Immature natural killer cell (primary cell): ENCODE measurements around the gene COG2. TPM values are rescaled to one million over a fixed set of nuclear protein-coding genes. Genes with fewer than 3 reads are reported as not detected.

Experiments used
- DNase-seq, 3 donors: peaks; one replicate each; pipeline ENCODE4 v3.0.0; 2022; ENCODE audit warnings: mixed read lengths in 1 of 3
- H3K27ac Mint-ChIP-seq, 6 donors: one replicate each; pipeline ENCODE4 v1.8.0; 2020; ENCODE audit warnings: mixed read lengths in 6 of 6, mild to moderate bottlenecking in 5 of 6, inconsistent platforms in 4 of 6, moderate library complexity in 3 of 6
- H3K27me3 Mint-ChIP-seq, 3 donors: one replicate each; pipeline ENCODE4 v1.8.0; 2020 to 2021; ENCODE audit warnings: low read depth in 3 of 3, mild to moderate bottlenecking in 3 of 3, mixed read lengths in 3 of 3, moderate library complexity in 3 of 3, inconsistent platforms in 1 of 3
- H3K36me3 Mint-ChIP-seq, 3 donors: one replicate each; pipeline ENCODE4 v1.8.0; 2020; ENCODE audit warnings: mixed read lengths in 3 of 3, inconsistent platforms in 2 of 3, mild to moderate bottlenecking in 2 of 3
- H3K4me1 Mint-ChIP-seq, 2 donors: one replicate each; pipeline ENCODE4 v1.8.0; 2020; ENCODE audit warnings: inconsistent platforms in 2 of 2, mild to moderate bottlenecking in 2 of 2, mixed read lengths in 2 of 2, moderate library complexity in 1 of 2
- H3K4me3 Mint-ChIP-seq, 5 donors: one replicate each; pipeline ENCODE4 v1.8.0; 2020; ENCODE audit warnings: mild to moderate bottlenecking in 5 of 5, mixed read lengths in 5 of 5, inconsistent platforms in 3 of 5, moderate library complexity in 3 of 5
- H3K9me3 Mint-ChIP-seq, 6 donors: one replicate each; pipeline ENCODE4 v1.8.0; 2020; ENCODE audit warnings: mild to moderate bottlenecking in 6 of 6, mixed read lengths in 6 of 6, inconsistent platforms in 4 of 6, moderate library complexity in 3 of 6
- polyA plus RNA-seq, 3 donors: library from polyadenylated mRNA; unstranded; fragments of 300-500 nt; fragmentation: Illumina TruSeq; gene quantifications; one replicate each; pipeline ENCODE4 v1.2.3, GENCODE V29; 2021

The COG2 gene
- polyA plus RNA-seq, 3 donors from 2014 or later: 22.4 to 32.8 (median 28.1) TPM

GRCh38 chr1:230614121-230614520, 28.2 kb upstream of the COG2 start:
- H3K27me3 Mint-ChIP-seq: peaks cover 4 to 5% (median 5%) of the 10 kb centered on the region in 3 donors
- no peak overlapping the region for H3K4me3 Mint-ChIP-seq
- no peaks in the 10 kb centered on the region for H3K4me1 Mint-ChIP-seq
- peaks cover 0 to 2% (median 0%) of the 10 kb centered on the region in 6 donors for H3K9me3 Mint-ChIP-seq
- DNase-seq: no peak
- H3K36me3 Mint-ChIP-seq: no peaks in the 10 kb centered on the region
- no peak overlapping the region for H3K27ac Mint-ChIP-seq

GRCh38 chr1:230618537-230618936, 23.7 kb upstream of the COG2 start:
- peaks cover 0 to 2% (median 0%) of the 10 kb centered on the region in 6 donors for H3K9me3 Mint-ChIP-seq
- H3K27ac Mint-ChIP-seq: no peak overlapping the region
- H3K4me1 Mint-ChIP-seq: no peaks in the 10 kb centered on the region
- DNase-seq: no peak
- peaks cover 2 to 6% (median 5%) of the 10 kb centered on the region in 3 donors for H3K27me3 Mint-ChIP-seq
- H3K36me3 Mint-ChIP-seq: peaks cover 0 to 4% (median 0%) of the 10 kb centered on the region in 3 donors
- H3K4me3 Mint-ChIP-seq: no peak overlapping the region

GRCh38 chr1:230620649-230621323, 21.5 kb upstream of the COG2 start:
- Mint-ChIP-seq H3K4me1 (no peaks in the 10 kb centered on the region), H3K9me3 (peaks cover 0 to 2% (median 0%) of the 10 kb centered on the region in 6 donors)

GRCh38 chr1:230621324-230622030, 20.8 kb upstream of the COG2 start:
- Mint-ChIP-seq H3K9me3 (peaks cover 0 to 2% (median 0%) of the 10 kb centered on the region in 6 donors), H3K36me3 (peaks cover 0 to 4% (median 0%) of the 10 kb centered on the region in 3 donors), H3K4me3 (no peak overlapping the region), H3K27ac (no peak overlapping the region), H3K4me1 (no peaks in the 10 kb centered on the region), H3K27me3 (peaks cover 5 to 14% (median 7%) of the 10 kb centered on the region in 3 donors)
- no peak for DNase-seq

More at GRCh38 chr1:230620649-230621323, 21.5 kb upstream of the COG2 start:
- peaks cover 0 to 4% (median 0%) of the 10 kb centered on the region in 3 donors for H3K36me3 Mint-ChIP-seq
- no peak overlapping the region for H3K4me3 Mint-ChIP-seq
- no peak for DNase-seq
- peaks cover 5 to 14% (median 7%) of the 10 kb centered on the region in 3 donors for H3K27me3 Mint-ChIP-seq
- H3K27ac Mint-ChIP-seq: no peak overlapping the region

GRCh38 chr1:230622151-230622550, 20.1 kb upstream of the COG2 start:
- DNase-seq: no peak
- H3K36me3 Mint-ChIP-seq: peaks cover 0 to 4% (median 0%) of the 10 kb centered on the region in 3 donors
- no peaks in the 10 kb centered on the region for H3K4me1 Mint-ChIP-seq
- no peak overlapping the region for H3K27ac Mint-ChIP-seq
- peaks cover 5 to 14% (median 7%) of the 10 kb centered on the region in 3 donors for H3K27me3 Mint-ChIP-seq
- peaks cover 0 to 2% (median 0%) of the 10 kb centered on the region in 6 donors for H3K9me3 Mint-ChIP-seq
- H3K4me3 Mint-ChIP-seq: no peak overlapping the region

- peaks cover 0 to 4% (median 0%) of the 10 kb centered on the region in 3 donors for H3K36me3 Mint-ChIP-seq
- no peak overlapping the region for H3K4me3 Mint-ChIP-seq
- H3K27me3 Mint-ChIP-seq: peaks cover 3 to 10% (median 7%) of the 10 kb centered on the region in 3 donors
- H3K27ac Mint-ChIP-seq: no peak overlapping the region
- H3K9me3 Mint-ChIP-seq: no peaks in the 10 kb centered on the region
- no peaks in the 10 kb centered on the region for H3K4me1 Mint-ChIP-seq
- DNase-seq: no peak
Measured at GRCh38 chr1:230624097-230624713, 18.1 kb upstream of the COG2 start.

GRCh38 chr1:230626232-230626631, 16.0 kb upstream of the COG2 start:
- Mint-ChIP-seq H3K9me3 (no peaks in the 10 kb centered on the region), H3K27ac (no peak overlapping the region), H3K36me3 (no peaks in the 10 kb centered on the region), H3K4me3 (no peak overlapping the region), H3K27me3 (peaks cover 0 to 8% (median 6%) of the 10 kb centered on the region in 3 donors), H3K4me1 (no peaks in the 10 kb centered on the region)
- DNase-seq: no peak

- Mint-ChIP-seq H3K4me3 (no peak overlapping the region), H3K36me3 (no peaks in the 10 kb centered on the region), H3K9me3 (no peaks in the 10 kb centered on the region), H3K27me3 (peaks cover 0 to 8% (median 6%) of the 10 kb centered on the region in 3 donors), H3K27ac (no peak overlapping the region), H3K4me1 (no peaks in the 10 kb centered on the region)
- no peak for DNase-seq
Measured at GRCh38 chr1:230627767-230628166, 14.5 kb upstream of the COG2 start.

GRCh38 chr1:230629511-230629910, 12.8 kb upstream of the COG2 start:
- Mint-ChIP-seq H3K36me3 (no peaks in the 10 kb centered on the region), H3K4me1 (no peaks in the 10 kb centered on the region), H3K4me3 (no peak overlapping the region), H3K27ac (no peak overlapping the region), H3K9me3 (no peaks in the 10 kb centered on the region), H3K27me3 (peaks cover 0 to 2% (median 0%) of the 10 kb centered on the region in 3 donors)
- DNase-seq: no peak

- H3K4me3 Mint-ChIP-seq: no peak overlapping the region
- no peak for DNase-seq
- no peaks in the 10 kb centered on the region for H3K9me3 Mint-ChIP-seq
- no peak overlapping the region for H3K27ac Mint-ChIP-seq
- H3K4me1 Mint-ChIP-seq: no peaks in the 10 kb centered on the region
- H3K27me3 Mint-ChIP-seq: peaks cover 1 to 5% (median 2%) of the 10 kb centered on the region in 3 donors
- H3K36me3 Mint-ChIP-seq: no peaks in the 10 kb centered on the region
Measured at GRCh38 chr1:230631477-230631876, 10.8 kb upstream of the COG2 start.

GRCh38 chr1:230632273-230632873, 9.9 kb upstream of the COG2 start:
- Mint-ChIP-seq H3K4me1 (no peaks in the 10 kb centered on the region), H3K36me3 (no peaks in the 10 kb centered on the region), H3K9me3 (no peaks in the 10 kb centered on the region), H3K27me3 (peaks cover 1 to 10% (median 6%) of the 10 kb centered on the region in 3 donors), H3K4me3 (no peak overlapping the region), H3K27ac (no peak overlapping the region)
- peak in 2 of 3 donors; percentile 10 to 11 for DNase-seq

GRCh38 chr1:230633469-230633868, 8.8 kb upstream of the COG2 start:
- Mint-ChIP-seq H3K36me3 (no peaks in the 10 kb centered on the region), H3K9me3 (no peaks in the 10 kb centered on the region), H3K4me1 (no peaks in the 10 kb centered on the region), H3K4me3 (no peak overlapping the region), H3K27ac (no peak overlapping the region), H3K27me3 (peaks cover 1 to 14% (median 8%) of the 10 kb centered on the region in 3 donors)
- no peak for DNase-seq

GRCh38 chr1:230634384-230634783, 7.9 kb upstream of the COG2 start:
- H3K27me3 Mint-ChIP-seq: peaks cover 1 to 17% (median 9%) of the 10 kb centered on the region in 3 donors
- no peaks in the 10 kb centered on the region for H3K4me1 Mint-ChIP-seq
- no peak overlapping the region for H3K4me3 Mint-ChIP-seq
- H3K9me3 Mint-ChIP-seq: no peaks in the 10 kb centered on the region
- DNase-seq: no peak
- no peak overlapping the region for H3K27ac Mint-ChIP-seq
- H3K36me3 Mint-ChIP-seq: no peaks in the 10 kb centered on the region
